HG03280 (cell line): ENCODE measurements around the gene FAM161B.

Source experiments
- ATAC-seq: cut with Tn5 transposase; IDR thresholded peaks from one replicate; pipeline ENCODE4 v1.9.1; 2021; ENCODE audit warnings: mild to moderate bottlenecking, moderate library complexity; ENCODE audit not compliant: unreplicated experiment

Gene FAM161B

DNA sequence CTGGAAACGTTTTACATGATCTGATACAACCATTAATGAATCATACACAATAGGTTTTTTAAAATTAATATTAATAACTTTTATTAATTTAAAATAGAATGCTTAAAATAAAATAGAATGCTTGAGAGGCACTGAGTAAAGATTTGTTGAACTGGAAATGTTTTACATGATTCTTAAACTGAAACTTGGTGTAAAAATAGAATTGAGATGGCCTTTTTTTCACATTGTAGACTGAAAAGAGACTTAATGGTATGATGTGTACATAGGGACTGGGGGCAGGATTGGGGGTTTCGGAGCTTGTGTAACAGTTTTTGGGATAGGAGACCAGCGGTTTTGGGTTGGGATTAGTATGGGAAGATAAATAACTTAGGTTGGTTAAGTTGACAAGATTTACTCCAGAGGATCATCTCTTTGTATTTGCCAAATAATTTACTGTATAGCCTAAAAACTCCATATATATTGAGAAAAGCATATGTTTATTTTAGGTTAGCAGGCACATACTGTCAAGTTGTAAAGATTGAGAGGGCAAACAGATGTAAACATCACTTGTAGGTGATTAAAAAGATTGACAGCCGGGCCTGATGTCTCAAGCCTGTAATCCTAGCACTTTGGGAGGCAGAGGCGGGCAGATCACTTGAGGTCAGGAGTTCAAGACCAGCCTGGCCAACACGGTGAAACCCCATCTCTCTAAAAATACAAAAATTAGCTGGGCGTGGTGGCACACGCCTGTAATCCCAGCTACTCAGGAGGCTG is 65.3 kb downstream of the FAM161B start:
- ATAC-seq, result no peak
